Measurements from ENCODE around the gene DIO1. TPM values are rescaled to one million over a fixed set of nuclear protein-coding genes. Genes with fewer than 3 reads are reported as not detected.

DIO1 gene
- total RNA-seq, 2 donors from 2014 or later: not detected

DNA sequence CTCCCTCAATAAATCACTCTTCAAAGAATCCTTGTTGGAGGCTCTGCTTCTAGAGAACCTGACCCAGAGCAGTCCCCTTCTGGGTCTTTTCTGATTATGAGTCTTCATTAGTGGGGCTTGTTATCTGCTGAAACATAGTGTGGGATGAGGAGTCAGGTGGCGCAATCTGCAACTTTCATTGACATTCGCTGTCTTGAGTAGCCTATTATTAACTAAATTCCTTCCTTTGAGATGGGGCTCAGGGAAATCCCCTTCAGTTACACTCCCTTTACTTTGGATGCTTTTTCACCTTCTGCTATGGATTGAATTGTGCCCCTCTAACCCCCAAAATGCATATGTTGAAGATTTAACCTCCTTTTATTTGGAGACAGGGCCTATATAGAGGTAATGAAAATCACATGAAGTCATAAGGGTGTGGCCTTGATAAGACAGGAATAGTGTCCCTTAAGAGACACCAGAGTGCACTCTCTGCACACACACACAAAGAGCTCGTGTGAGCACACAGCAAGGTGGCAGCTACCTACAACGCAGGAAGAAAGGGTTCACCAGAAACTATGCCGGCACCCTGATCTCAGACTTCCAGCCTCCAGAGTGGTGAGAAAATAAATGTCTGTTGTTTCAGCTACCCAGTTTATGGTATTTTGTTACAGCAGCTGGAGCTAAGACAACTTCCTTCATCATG lies 19.5 kb downstream of the DIO1 start:
- Histone ChIP-seq H3K4me3 (no peak overlapping the region), H3K27me3 (replicated peaks; ENCODE audit: insufficient read depth) (no peaks in the 10 kb centered on the region), H3K4me1 (ENCODE audit: control insufficient read depth in 1 of 2, low read depth in 2 of 2) (peaks cover 0 to under 1% of the 10 kb centered on the region in 2 donors), H3K36me3 (peaks cover 7% of the 10 kb centered on the region), H3K27ac (no peak overlapping the region), H3K9me3 (no peaks in the 10 kb centered on the region)
- DNase-seq (ENCODE audit: low spot score) (no peak), ATAC-seq (ENCODE audit: insufficient number of reproducible peaks, low FRiP score, low read depth) (no peak)
- TF ChIP-seq, protein P1, sequence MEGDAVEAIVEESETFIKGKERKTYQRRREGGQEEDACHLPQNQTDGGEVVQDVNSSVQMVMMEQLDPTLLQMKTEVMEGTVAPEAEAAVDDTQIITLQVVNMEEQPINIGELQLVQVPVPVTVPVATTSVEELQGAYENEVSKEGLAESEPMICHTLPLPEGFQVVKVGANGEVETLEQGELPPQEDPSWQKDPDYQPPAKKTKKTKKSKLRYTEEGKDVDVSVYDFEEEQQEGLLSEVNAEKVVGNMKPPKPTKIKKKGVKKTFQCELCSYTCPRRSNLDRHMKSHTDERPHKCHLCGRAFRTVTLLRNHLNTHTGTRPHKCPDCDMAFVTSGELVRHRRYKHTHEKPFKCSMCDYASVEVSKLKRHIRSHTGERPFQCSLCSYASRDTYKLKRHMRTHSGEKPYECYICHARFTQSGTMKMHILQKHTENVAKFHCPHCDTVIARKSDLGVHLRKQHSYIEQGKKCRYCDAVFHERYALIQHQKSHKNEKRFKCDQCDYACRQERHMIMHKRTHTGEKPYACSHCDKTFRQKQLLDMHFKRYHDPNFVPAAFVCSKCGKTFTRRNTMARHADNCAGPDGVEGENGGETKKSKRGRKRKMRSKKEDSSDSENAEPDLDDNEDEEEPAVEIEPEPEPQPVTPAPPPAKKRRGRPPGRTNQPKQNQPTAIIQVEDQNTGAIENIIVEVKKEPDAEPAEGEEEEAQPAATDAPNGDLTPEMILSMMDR (IDR thresholded peaks at IDR 0.05): no peak

DNA sequence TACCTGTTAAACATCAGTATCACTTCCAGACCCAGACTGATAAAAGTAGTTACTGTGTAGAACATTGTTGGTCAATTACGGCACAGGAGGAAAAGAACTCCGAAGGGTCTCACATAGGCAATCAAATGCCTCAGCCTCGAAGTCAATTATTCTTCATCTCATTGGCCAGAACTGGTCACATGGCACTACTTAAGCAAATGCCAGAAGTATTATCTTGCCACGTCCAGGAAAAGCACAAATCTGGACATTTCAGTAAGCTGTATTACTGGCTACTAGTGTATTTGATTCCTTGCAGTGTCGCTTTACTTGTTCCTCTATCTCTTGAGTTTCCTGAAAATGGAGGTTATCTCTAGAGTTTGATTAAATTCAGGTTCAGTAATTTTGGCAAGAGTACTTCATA lies 24.4 kb downstream of the DIO1 start:
- Histone ChIP-seq H3K36me3 (peaks cover 7% of the 10 kb centered on the region), H3K27me3 (replicated peaks; ENCODE audit: insufficient read depth) (no peaks in the 10 kb centered on the region), H3K4me1 (ENCODE audit: control insufficient read depth in 1 of 2, low read depth in 2 of 2) (peaks cover 0 to 11% of the 10 kb centered on the region in 2 donors), H3K4me3 (no peak overlapping the region), H3K9me3 (no peaks in the 10 kb centered on the region), H3K27ac (no peak overlapping the region)
- ATAC-seq (ENCODE audit: insufficient number of reproducible peaks, low FRiP score, low read depth) (no peak), DNase-seq (ENCODE audit: low spot score) (no peak)
- TF ChIP-seq, protein P1 (IDR thresholded peaks at IDR 0.05): no peak

DNA sequence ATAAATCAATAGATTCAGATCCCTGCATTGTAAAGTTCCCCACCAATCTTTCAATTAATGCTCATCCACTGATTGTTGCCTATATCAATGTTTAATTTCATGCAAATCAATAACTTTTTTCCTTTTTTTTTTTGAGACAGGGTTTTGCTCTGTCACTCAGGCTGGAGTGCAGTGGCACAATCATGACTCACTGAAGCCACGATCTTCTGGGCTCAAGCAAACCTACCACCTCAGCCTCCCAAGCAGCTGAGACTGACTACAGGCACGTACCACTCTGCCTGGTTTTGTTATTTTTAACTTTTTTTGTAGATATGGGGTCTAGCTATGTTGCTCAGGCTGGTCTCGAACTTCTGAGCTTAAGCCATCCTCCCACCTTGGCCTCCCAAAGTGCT lies 25.7 kb downstream of the DIO1 start:
- ATAC-seq (ENCODE audit: insufficient number of reproducible peaks, low FRiP score, low read depth) (no peak), DNase-seq (ENCODE audit: low spot score) (no peak)
- TF ChIP-seq, protein P1 (IDR thresholded peaks at IDR 0.05): no peak
- H3K27ac ChIP-seq: peak overlapping the region in 1 of 2 donors; percentile 46
- H3K4me3 ChIP-seq: no peak overlapping the region
- peaks cover 8% of the 10 kb centered on the region for H3K36me3 ChIP-seq
- H3K9me3 ChIP-seq: no peaks in the 10 kb centered on the region
- no peaks in the 10 kb centered on the region for H3K27me3 ChIP-seq (replicated peaks; ENCODE audit: insufficient read depth)
- H3K4me1 ChIP-seq (ENCODE audit: control insufficient read depth in 1 of 2, low read depth in 2 of 2): peaks cover 0 to 11% of the 10 kb centered on the region in 2 donors

DNA sequence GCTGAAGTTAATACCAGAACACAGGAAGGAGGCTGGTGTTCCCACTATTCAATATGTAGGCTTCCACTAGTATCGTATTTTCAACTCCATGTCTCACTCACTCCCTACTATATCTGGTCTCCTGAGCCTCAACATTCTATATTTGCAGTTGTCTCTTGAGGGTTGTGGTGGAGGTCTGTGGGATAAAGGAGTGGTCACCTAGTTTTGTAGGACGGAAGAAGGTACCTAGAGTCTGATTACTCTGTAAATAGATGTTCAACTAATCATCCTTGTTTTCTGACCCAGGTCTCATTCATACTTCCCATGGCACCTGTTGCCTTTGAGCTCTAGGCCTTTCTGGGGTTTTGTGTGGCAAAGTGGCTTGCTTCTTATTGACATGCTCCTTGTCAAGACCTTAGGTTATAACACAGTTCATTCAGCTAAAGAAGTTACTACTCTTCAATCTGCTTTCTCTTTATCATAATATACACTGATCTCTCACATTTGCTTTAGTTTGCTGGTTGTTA lies 33.4 kb downstream of the DIO1 start:
- Histone ChIP-seq H3K4me1 (ENCODE audit: control insufficient read depth in 1 of 2, low read depth in 2 of 2) (no peaks in the 10 kb centered on the region), H3K4me3 (no peak overlapping the region), H3K9me3 (no peaks in the 10 kb centered on the region), H3K36me3 (peaks cover 2% of the 10 kb centered on the region), H3K27ac (no peak overlapping the region), H3K27me3 (replicated peaks; ENCODE audit: insufficient read depth) (no peaks in the 10 kb centered on the region)
- no peak for ATAC-seq (ENCODE audit: insufficient number of reproducible peaks, low FRiP score, low read depth)
- TF ChIP-seq, protein P1 (IDR thresholded peaks at IDR 0.05): no peak
- DNase-seq (ENCODE audit: low spot score): no peak

DNA sequence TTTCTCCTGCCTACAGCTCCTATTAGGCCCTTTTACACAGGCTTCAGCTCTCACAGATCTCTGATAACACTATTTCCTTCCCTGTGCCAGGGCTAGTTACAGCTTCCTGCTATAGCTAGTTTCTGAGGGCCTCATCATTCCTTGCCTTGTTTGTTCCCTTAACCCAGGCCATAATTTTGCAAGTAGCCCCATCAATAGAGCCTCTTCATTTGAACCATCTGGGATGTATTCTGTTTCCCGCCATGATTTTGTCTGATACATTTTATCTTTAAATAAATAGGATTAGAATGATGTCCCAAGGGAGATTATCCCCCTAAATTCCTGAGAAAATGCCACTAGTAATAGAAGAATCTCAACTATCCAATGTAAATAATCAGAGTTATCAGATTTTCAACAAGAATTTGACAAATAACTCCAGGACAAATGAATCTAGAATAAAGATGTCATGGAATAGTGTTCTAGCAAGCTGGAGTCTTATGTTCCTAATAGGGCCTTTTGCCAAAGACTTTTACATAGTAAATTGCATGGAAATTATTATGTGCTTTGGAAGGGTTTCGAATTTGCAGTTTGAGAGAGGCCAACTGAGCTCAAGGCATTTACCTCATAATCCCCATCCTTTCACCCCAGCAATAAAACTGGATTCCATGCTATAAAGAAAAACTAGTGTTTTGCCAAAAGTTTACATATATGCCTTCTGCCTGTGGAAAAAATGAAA lies 35.4 kb downstream of the DIO1 start:
- TF ChIP-seq, protein P1 (IDR thresholded peaks at IDR 0.05): no peak
- DNase-seq (ENCODE audit: low spot score): no peak
- H3K27ac ChIP-seq: no peak overlapping the region

More for the DNA sequence above, 35.4 kb downstream of the DIO1 start:
- Histone ChIP-seq H3K36me3 (peaks cover 1% of the 10 kb centered on the region), H3K9me3 (peaks cover 4% of the 10 kb centered on the region), H3K4me3 (no peak overlapping the region), H3K4me1 (ENCODE audit: control insufficient read depth in 1 of 2, low read depth in 2 of 2) (no peaks in the 10 kb centered on the region), H3K27me3 (replicated peaks; ENCODE audit: insufficient read depth) (no peaks in the 10 kb centered on the region)
- no peak for ATAC-seq (ENCODE audit: insufficient number of reproducible peaks, low FRiP score, low read depth)

Data from thoracic aorta (tissue), 2 donors.